Cardiac fibroblast (primary cell): ENCODE data around the gene DPEP3.

Source experiments
- DNase-seq, 2 donors: peaks; one replicate each; pipeline versions ENCODE4 v3.0.0 to v3.0.0-alpha.2; 2010; ENCODE audit warnings: low read depth in 2 of 2
- H3K4me3 ChIP-seq, 2 donors: replicated peaks in 1 of 2; 1 replicate in 1 of 2; 2 replicates in 1 of 2; pipeline ENCODE4 v1.5.1; 2011; ENCODE audit warnings: low read depth in 2 of 2, low read length in 2 of 2, mild to moderate bottlenecking in 2 of 2, moderate library complexity in 1 of 2
- TF ChIP-seq, protein P1 (sequence below): IDR thresholded peaks from one replicate; pipeline ENCODE4 v1.5.1; 2011; ENCODE audit warnings: low read depth, mild to moderate bottlenecking, low read length, inconsistent platforms

DPEP3 gene

GRCh38 chr16:67934306-67935100 lies 45.8 kb downstream of the DPEP3 start:
- TF ChIP-seq, protein P1, sequence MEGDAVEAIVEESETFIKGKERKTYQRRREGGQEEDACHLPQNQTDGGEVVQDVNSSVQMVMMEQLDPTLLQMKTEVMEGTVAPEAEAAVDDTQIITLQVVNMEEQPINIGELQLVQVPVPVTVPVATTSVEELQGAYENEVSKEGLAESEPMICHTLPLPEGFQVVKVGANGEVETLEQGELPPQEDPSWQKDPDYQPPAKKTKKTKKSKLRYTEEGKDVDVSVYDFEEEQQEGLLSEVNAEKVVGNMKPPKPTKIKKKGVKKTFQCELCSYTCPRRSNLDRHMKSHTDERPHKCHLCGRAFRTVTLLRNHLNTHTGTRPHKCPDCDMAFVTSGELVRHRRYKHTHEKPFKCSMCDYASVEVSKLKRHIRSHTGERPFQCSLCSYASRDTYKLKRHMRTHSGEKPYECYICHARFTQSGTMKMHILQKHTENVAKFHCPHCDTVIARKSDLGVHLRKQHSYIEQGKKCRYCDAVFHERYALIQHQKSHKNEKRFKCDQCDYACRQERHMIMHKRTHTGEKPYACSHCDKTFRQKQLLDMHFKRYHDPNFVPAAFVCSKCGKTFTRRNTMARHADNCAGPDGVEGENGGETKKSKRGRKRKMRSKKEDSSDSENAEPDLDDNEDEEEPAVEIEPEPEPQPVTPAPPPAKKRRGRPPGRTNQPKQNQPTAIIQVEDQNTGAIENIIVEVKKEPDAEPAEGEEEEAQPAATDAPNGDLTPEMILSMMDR: no peak
- peak overlapping the region in 1 of 2 donors; percentile 97 for H3K4me3 ChIP-seq

GRCh38 chr16:67933805-67934204 lies 46.5 kb downstream of the DPEP3 start:
- no peak overlapping the region for H3K4me3 ChIP-seq
- TF ChIP-seq, protein P1: no peak
- no peak for DNase-seq

More at GRCh38 chr16:67934306-67935100, 45.8 kb downstream of the DPEP3 start:
- DNase-seq: no peak

- no peak overlapping the region for H3K4me3 ChIP-seq
- no peak for DNase-seq
- TF ChIP-seq, protein P1: no peak
These were observed 47.8 kb downstream of the DPEP3 start for GRCh38 chr16:67932462-67932840.

DNA sequence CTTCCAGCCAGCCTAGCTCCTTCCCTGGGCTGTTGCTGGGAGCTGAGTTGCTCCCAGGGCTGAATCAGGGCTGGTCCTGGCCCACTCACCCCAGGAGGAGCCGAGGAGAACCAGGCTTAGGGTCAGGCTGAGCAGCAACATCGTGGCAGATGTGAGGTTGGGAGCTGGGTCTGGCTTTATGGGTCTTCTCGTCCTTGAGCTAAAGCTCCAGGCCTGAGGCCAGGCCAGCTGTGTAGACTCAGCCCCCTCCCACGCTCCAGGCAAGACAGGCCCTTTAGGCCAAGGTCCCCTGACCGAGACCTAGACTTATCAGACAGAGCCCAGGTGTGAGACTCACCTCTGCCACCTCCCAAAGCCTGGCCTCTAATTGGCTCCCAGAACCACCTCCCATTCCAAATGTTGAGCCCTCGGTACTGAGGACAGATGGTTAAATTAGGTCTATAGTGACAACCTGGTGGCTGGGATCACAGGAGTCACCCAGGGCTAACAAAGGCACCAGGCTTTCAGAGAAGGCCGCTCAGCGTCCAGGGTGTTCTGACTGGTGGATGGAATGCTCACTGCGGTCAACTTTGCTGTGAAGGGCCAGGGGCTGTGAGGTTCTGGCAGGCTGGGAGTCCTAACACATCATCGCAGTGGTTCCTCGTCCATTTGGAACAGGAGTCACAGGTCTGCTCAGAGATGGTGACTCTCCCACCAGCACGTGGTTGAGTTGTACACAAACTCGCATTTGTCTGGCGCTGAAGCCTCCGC lies 48.4 kb downstream of the DPEP3 start, which contains the start of gene CTRL:
TSS of gene CTRL (minus strand) at position 151 of the 750 bp plus-strand sequence. CDS start at position 141, 10 bp downstream.
- no peak for DNase-seq
- H3K4me3 ChIP-seq: no peak within 1 kb of the TSS
- TF ChIP-seq, protein P1: peak; percentile 27

DNA sequence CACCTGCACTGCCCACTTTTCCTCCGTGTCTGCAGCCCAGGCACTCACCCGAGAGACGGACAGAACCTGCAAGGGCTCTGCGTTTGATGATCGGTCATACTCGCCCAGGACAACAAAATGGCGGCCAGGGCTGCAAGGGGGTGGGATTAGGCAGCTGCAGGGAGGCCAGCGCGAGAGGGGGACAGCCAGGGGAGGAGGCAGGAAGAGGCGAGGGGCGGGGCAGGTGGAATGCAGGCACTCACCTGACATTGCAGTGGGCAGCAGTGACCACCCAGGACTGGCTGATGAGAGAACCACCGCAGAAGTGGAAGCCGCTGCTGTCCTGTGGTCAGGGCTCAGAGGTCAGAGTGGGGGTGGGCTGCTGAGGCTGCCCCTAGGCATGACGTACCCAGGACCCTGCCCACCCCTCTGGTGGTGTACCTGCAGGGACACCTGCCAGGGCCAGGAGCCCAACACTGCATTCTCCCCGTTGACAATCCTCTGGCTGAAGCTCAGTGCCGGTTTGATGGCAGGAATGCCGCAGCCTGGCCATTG lies 49.6 kb downstream of the DPEP3 start:
- no peak for DNase-seq
- TF ChIP-seq, protein P1: no peak
- H3K4me3 ChIP-seq: no peak overlapping the region

DNA sequence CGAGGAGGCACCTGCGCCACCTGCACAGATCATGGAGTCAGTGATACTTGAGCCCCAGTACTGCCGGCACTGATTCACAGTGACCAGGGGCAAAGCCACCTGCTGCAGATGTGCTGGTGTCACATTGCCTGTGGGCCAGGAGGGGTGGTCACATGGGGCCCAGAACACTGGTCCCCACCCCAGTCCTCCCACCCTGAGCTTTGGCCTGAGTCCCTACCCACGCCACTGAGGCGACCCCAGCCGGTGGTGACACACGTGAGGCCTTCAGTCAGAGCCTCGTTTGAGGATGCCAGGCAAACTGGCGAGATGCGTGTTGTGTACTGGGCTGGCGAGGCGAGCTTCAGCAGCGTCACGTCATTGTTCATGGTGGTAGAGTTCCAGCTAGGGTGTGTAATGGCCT lies 50.1 kb downstream of the DPEP3 start:
- no peak for DNase-seq
- no peak overlapping the region for H3K4me3 ChIP-seq
- TF ChIP-seq, protein P1: no peak
